ENCODE results near the gene SYNGR3.

- TF ChIP-seq POLR2A (IDR thresholded peaks at IDR 0.05) (no peak), EP300 (IDR thresholded peaks at IDR 0.05) (no peak), POLR2AphosphoS5 (IDR thresholded peaks at IDR 0.05) (no peak)
- TF ChIP-seq, protein P1, sequence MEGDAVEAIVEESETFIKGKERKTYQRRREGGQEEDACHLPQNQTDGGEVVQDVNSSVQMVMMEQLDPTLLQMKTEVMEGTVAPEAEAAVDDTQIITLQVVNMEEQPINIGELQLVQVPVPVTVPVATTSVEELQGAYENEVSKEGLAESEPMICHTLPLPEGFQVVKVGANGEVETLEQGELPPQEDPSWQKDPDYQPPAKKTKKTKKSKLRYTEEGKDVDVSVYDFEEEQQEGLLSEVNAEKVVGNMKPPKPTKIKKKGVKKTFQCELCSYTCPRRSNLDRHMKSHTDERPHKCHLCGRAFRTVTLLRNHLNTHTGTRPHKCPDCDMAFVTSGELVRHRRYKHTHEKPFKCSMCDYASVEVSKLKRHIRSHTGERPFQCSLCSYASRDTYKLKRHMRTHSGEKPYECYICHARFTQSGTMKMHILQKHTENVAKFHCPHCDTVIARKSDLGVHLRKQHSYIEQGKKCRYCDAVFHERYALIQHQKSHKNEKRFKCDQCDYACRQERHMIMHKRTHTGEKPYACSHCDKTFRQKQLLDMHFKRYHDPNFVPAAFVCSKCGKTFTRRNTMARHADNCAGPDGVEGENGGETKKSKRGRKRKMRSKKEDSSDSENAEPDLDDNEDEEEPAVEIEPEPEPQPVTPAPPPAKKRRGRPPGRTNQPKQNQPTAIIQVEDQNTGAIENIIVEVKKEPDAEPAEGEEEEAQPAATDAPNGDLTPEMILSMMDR (IDR thresholded peaks at IDR 0.05) = no peak
Measured at GRCh38 chr16:1950559-1950958, 39.2 kb upstream of the SYNGR3 start.
